Stomach (tissue), 9 donors: ENCODE results near the gene RCOR1. TPM values are rescaled to one million over a fixed set of nuclear protein-coding genes. Genes with fewer than 3 reads are reported as not detected.
A peak's percentile ranks its signal among the peaks of the same experiment; 100 is the strongest.

Experiments
- DNase-seq, 2 donors: peaks; one replicate each; pipeline versions ENCODE4 v3.0.0 to v3.0.0-alpha.2; 2013 to 2019
- H3K27ac ChIP-seq, 5 donors: fragments of 200-600 bp in 4 of 5; sonication (generic) in 4 of 5; one replicate each; pipeline ENCODE4 v1.5.1; 2013 to 2019; ENCODE audit warnings: mild to moderate bottlenecking in 1 of 5, moderate library complexity in 1 of 5
- H3K27me3 ChIP-seq, 3 donors: fragments of 200-600 bp; sonication (generic); one replicate each; pipeline ENCODE4 v1.5.1; 2017 to 2019; ENCODE audit warnings: mixed run types in 1 of 3
- H3K36me3 ChIP-seq, 4 donors: fragments of 200-600 bp; sonication (generic); 1 replicate in 3 of 4; 2 replicates in 1 of 4; pipeline ENCODE4 v1.5.1; 2016 to 2019
- H3K4me1 ChIP-seq, 4 donors: fragments of 200-600 bp; sonication (generic); one replicate each; pipeline ENCODE4 v1.5.1; 2016 to 2019
- H3K4me3 ChIP-seq, 4 donors: fragments of 200-600 bp; sonication (generic) in 3 of 4; one replicate each; pipeline ENCODE4 v1.5.1; 2016 to 2019; ENCODE audit warnings: mild to moderate bottlenecking in 1 of 4
- H3K9me3 ChIP-seq, 4 donors: fragments of 200-600 bp; sonication (generic); one replicate each; pipeline ENCODE4 v1.5.1; 2016 to 2019
- EP300 ChIP-seq: sonication (generic); formaldehyde crosslinking; IDR thresholded peaks from one replicate; pipeline ENCODE4 v1.6.1; 2017; ENCODE audit warnings: antibody characterized with exemption
- POLR2A ChIP-seq, 4 donors: fragments of 450-650 bp; IDR thresholded peaks; one replicate each; pipeline ENCODE4 v1.6.1; 2016; ENCODE audit warnings: antibody characterized with exemption in 4 of 4, control low read depth in 2 of 4, mild to moderate bottlenecking in 1 of 4, moderate library complexity in 1 of 4
- POLR2AphosphoS5 ChIP-seq, 3 donors: sonication (generic); formaldehyde crosslinking; IDR thresholded peaks; one replicate each; pipeline ENCODE4 v1.6.1; 2016; ENCODE audit warnings: antibody characterized with exemption in 3 of 3
- WGBS, 5 donors: extraction: QIAGEN DNeasy Blood & Tissue Kit in 3 of 5; methylation state at CpG; one replicate each; pipeline versions ENCODE4 v1.1.5 to v1.1.7; 2013 to 2018; 5-methylcytosine and 5-hydroxymethylcytosine counted together
- intact Hi-C: fragments of 100-400 bp; cut with DNase I; formaldehyde crosslinking; loops from one replicate; pipeline ENCODE4 v1.15.1; 2023; ENCODE audit warnings: low total_unique reads
- polyA plus RNA-seq, 3 donors: library from polyadenylated mRNA; stranded (reverse); fragments of 200-250 nt; gene quantifications; one replicate each; pipeline ENCODE4 v1.2.3, GENCODE V29; 2013
- total RNA-seq, 5 donors: library from RNA; depleted of rRNA; stranded (reverse); fragments of >200 nt; gene quantifications; one replicate each; pipeline versions ENCODE4 v1.1.0 to v1.2.3, GENCODE V29; 2014 to 2016
- TF ChIP-seq, protein P1 (sequence below), 7 experiments: fragments of 450-650 bp in 4 of 7; fragments of 200-600 bp in 3 of 7; sonication (generic) in 3 of 7; IDR thresholded peaks; one replicate each; pipeline ENCODE4 v1.5.1; 2016 to 2019; ENCODE audit warnings: antibody characterized with exemption in 7 of 7, control low read depth in 2 of 7, mild to moderate bottlenecking in 1 of 7
- donor health status: healthy with polysubstance abuse.
- donor health status: Bipolar disorder and iron deficiency.
- donor health status: healthy.

RCOR1 gene
- total and polyA plus RNA-seq, 8 donors = 4.9 to 60.7 (median 8.3) TPM

DNA sequence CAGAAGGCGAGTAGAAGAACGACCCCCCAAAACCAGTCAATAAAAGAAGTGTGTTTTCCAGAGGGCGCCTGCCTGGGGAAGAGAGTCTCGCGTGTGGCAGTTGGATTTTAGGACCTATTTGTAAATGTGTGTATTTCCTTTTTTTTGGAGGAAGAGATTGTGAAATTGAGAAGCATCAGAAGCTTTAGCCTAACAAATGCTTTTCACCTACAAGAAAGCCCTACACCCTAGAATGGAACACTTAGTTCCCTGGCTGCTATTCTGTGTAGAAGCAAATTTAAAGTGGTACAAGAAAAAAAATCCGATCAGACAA, 1.3 kb downstream of the RCOR1 start:
- Histone ChIP-seq H3K27me3 (no peaks in the 10 kb centered on the region), H3K4me3 (peak overlapping the region; percentile 86 to 99 (median 96)), H3K36me3 (peaks cover 0 to 4% (median 0%) of the 10 kb centered on the region in 4 donors), H3K9me3 (no peaks in the 10 kb centered on the region), H3K27ac (peak overlapping the region in 4 of 5 donors; percentile 96 to 99 (median 99)), H3K4me1 (peaks cover 19 to 49% (median 35%) of the 10 kb centered on the region in 4 donors)
- DNase-seq = no peak
- intact Hi-C loops = no loop called here
- TF ChIP-seq, protein P1, sequence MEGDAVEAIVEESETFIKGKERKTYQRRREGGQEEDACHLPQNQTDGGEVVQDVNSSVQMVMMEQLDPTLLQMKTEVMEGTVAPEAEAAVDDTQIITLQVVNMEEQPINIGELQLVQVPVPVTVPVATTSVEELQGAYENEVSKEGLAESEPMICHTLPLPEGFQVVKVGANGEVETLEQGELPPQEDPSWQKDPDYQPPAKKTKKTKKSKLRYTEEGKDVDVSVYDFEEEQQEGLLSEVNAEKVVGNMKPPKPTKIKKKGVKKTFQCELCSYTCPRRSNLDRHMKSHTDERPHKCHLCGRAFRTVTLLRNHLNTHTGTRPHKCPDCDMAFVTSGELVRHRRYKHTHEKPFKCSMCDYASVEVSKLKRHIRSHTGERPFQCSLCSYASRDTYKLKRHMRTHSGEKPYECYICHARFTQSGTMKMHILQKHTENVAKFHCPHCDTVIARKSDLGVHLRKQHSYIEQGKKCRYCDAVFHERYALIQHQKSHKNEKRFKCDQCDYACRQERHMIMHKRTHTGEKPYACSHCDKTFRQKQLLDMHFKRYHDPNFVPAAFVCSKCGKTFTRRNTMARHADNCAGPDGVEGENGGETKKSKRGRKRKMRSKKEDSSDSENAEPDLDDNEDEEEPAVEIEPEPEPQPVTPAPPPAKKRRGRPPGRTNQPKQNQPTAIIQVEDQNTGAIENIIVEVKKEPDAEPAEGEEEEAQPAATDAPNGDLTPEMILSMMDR (IDR thresholded peaks at IDR 0.05) = no peak
- TF ChIP-seq EP300 (no peak), POLR2A (IDR thresholded peaks at IDR 0.05) (no peak), POLR2AphosphoS5 (IDR thresholded peaks at IDR 0.05) (no peak)
- WGBS, 5 donors = 0 to 4% (median 0%) methylated on average over 6 of the region's 6 CpGs

DNA sequence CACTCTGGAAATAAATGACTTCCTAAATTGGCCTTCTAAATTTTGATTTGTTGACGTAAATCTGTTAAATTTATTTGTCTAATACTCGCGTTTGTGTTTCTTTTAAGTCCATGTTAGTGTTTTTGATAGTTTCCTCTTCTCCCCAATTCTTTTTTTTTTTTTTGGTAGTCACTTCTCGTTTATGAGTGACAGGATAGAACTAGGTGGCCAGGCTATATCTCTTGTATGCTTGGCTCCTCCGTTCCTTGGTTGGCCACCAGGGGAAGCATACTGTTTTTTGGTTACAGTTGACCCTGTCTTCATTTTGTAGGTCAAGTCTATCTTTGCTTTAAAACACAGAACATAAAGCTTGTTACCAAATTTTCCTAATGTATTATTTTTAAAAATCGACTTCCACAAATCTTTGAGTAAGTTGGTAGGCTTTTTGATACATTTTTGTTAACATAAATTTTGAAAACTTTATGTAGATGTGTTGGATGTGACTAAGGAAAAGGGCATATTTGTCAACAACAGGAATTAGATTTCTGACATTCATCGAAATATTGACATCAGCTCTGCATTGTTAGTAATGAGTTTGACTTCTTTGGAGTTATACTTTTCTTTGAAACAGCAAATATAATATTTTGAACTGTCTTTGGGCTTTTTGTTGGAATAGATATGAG, 2.2 kb downstream of the RCOR1 start:
- peaks cover 19 to 49% (median 35%) of the 10 kb centered on the region in 4 donors for H3K4me1 ChIP-seq
- H3K4me3 ChIP-seq = peak overlapping the region in 2 of 4 donors; percentile 96 to 99
- 18 to 23% (median 20%) methylated on average over 7 of the region's 7 CpGs for WGBS, 5 donors
- peak; percentile 75 to 84 for DNase-seq
- no peaks in the 10 kb centered on the region for H3K9me3 ChIP-seq
- intact Hi-C loops = no loop called here
- no peaks in the 10 kb centered on the region for H3K27me3 ChIP-seq
- no peak for TF ChIP-seq POLR2A (IDR thresholded peaks at IDR 0.05)
- TF ChIP-seq POLR2AphosphoS5 (IDR thresholded peaks at IDR 0.05) = peak in 1 of 3 donors; percentile 15
- TF ChIP-seq EP300 = no peak
- TF ChIP-seq, protein P1 (IDR thresholded peaks at IDR 0.05) = peak in 5 of 7 experiments; percentile 72 to 85 (median 84)
- peak overlapping the region in 4 of 5 donors; percentile 96 to 99 (median 99) for H3K27ac ChIP-seq
- H3K36me3 ChIP-seq = peaks cover 0 to 9% (median 0%) of the 10 kb centered on the region in 4 donors

DNA sequence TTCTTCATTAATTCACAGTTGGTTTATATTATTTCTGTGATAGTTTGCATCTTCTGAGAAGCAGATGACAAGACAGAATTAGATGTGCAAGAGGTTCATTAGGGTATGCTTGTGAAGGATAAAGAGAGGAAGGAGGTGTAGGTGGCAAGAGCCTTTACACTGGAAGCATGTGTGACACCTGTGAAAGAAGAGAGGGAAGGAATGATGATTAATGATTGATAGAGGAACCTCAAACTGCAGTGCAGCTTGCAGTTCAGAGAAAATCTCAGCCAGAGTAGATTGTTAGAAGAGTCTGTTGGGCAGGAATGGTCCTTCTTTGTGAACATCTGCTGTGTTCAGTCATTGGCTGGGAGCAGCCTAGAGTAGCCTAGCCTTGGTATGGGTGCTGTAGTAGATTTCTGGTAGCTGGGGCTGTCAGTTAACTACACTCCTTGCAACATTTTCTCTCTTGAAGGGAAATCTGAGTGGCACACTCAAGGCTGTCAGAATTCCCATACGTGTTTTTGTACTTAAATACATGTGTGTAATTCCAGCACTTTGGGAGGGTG, 9.0 kb downstream of the RCOR1 start:
- no peaks in the 10 kb centered on the region for H3K27me3 ChIP-seq
- H3K9me3 ChIP-seq = no peaks in the 10 kb centered on the region
- WGBS, 5 donors = 95 to 100% (median 100%) methylated on average over 1 of the region's 1 CpG
- intact Hi-C loops = no loop called here
- H3K4me3 ChIP-seq = no peak overlapping the region
- no peak for DNase-seq
- no peak for TF ChIP-seq POLR2AphosphoS5 (IDR thresholded peaks at IDR 0.05)
- no peak for TF ChIP-seq POLR2A (IDR thresholded peaks at IDR 0.05)
- TF ChIP-seq EP300 = no peak
- TF ChIP-seq, protein P1 (IDR thresholded peaks at IDR 0.05) = no peak
- H3K27ac ChIP-seq = no peak overlapping the region
- H3K4me1 ChIP-seq = peaks cover 0 to 55% (median 19%) of the 10 kb centered on the region in 4 donors
- peaks cover 0 to 15% (median 3%) of the 10 kb centered on the region in 4 donors for H3K36me3 ChIP-seq

DNA sequence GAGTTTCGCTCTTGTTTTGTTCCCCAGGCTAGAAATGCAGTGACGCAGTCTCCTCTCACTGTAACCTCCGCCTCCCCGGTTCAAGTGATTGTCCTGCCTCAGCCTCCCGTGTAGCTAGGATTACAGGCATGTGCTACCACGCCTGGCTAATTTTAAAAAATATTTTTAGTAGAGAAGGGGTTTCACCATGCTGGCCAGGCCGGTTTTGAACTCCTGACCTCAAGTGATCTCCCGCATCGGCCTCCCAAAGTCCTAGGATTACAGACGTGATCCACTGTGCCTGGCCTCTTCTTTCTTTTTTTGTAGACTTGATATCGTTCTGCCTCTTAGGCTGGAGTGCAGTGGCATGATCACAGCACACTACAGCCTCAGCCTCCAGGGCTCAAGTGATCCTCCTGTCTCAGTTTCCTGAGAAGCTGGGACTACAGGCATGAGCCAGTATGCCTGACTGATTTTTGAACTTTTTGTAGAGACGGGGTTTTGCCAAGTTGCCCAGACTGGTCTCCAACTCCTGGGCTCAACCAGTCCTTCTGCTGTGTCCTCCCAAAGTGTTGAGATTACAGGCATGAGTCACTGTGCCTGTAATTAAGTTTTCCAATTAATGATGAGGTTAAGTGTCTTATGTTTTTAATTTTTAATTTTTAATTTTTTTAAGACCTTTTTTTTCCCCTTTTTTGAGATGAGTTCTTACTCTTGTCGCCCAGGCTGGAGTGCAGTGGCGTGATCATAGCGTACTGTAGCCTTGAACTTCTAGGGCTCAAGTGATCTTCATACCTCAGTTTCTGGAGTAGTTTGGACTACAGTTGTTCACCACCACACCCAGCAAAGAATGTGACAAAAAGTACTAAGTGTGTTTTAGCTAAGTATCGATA, 10.2 kb downstream of the RCOR1 start:
- no peak overlapping the region for H3K27ac ChIP-seq

More for the DNA sequence above, 10.2 kb downstream of the RCOR1 start:
- intact Hi-C loops = no loop called here
- 78 to 83% (median 82%) methylated on average over 16 of the region's 16 CpGs for WGBS, 5 donors
- no peak for DNase-seq
- no peak overlapping the region for H3K4me3 ChIP-seq
- peaks cover 0 to 15% (median 3%) of the 10 kb centered on the region in 4 donors for H3K36me3 ChIP-seq
- peaks cover 0 to 60% (median 21%) of the 10 kb centered on the region in 4 donors for H3K4me1 ChIP-seq
- TF ChIP-seq EP300 (no peak), POLR2A (IDR thresholded peaks at IDR 0.05) (no peak), POLR2AphosphoS5 (IDR thresholded peaks at IDR 0.05) (no peak)
- TF ChIP-seq, protein P1 (IDR thresholded peaks at IDR 0.05) = no peak
- H3K27me3 ChIP-seq = no peaks in the 10 kb centered on the region
- H3K9me3 ChIP-seq = no peaks in the 10 kb centered on the region
